Activated CD4-positive, alpha-beta T cell treated with anti-CD3 and anti-CD28 coated beads, Interleukin-2, Interleukin-4, amounts not matched to agents 100 ng/mL and 50 ng/mL, durations not matched to agents 16 hours and 8 hours (primary cell): ENCODE measurements around the gene HIF1A.
"Not testable (repeated sequence)": the region's sequence is repeated elsewhere in the genome, so short reads cannot be mapped to it uniquely, and the experiment has no call there.

ENCODE experiments used
- DNase-seq: peaks from one replicate; pipeline ENCODE4 v3.0.0-alpha.2; 2020; ENCODE audit warnings: low spot score

HIF1A gene

GRCh38 chr14:61694830-61695694, at the start of gene HIF1A:
TSS of gene HIF1A (plus strand) at chr14:61695513. CDS start at chr14:61695805, 292 bp downstream.
- peak; percentile 98 for DNase-seq

GRCh38 chr14:61646366-61647116, 48.8 kb upstream of the HIF1A start:
- no peak for DNase-seq

GRCh38 chr14:61647704-61648103, 47.6 kb upstream of the HIF1A start:
- no peak for DNase-seq

GRCh38 chr14:61648377-61648776, 46.9 kb upstream of the HIF1A start:
- no peak for DNase-seq

GRCh38 chr14:61649283-61649682, 46.0 kb upstream of the HIF1A start:
- DNase-seq = no peak

GRCh38 chr14:61651355-61651754, 44.0 kb upstream of the HIF1A start:
- DNase-seq = no peak

- no peak for DNase-seq
Observed at GRCh38 chr14:61652526-61653262, 42.6 kb upstream of the HIF1A start.

GRCh38 chr14:61653507-61653906, 41.8 kb upstream of the HIF1A start:
- DNase-seq = no peak

GRCh38 chr14:61654026-61654425, 41.3 kb upstream of the HIF1A start:
- no peak for DNase-seq

GRCh38 chr14:61655777-61656176, 39.5 kb upstream of the HIF1A start:
- DNase-seq = no peak

GRCh38 chr14:61656341-61656740, 39.0 kb upstream of the HIF1A start:
- peak; percentile 20 for DNase-seq

- not testable (repeated sequence) for DNase-seq
Observed at GRCh38 chr14:61658111-61658510, 37.2 kb upstream of the HIF1A start.

- no peak for DNase-seq
Observed at GRCh38 chr14:61659582-61659981, 35.7 kb upstream of the HIF1A start.

- peak; percentile 79 for DNase-seq
Observed at GRCh38 chr14:61661471-61662400, 33.6 kb upstream of the HIF1A start.

GRCh38 chr14:61662437-61663311, 32.6 kb upstream of the HIF1A start:
- DNase-seq = peak; percentile 95

GRCh38 chr14:61663312-61663979, 31.9 kb upstream of the HIF1A start:
- peak; percentile 49 for DNase-seq

GRCh38 chr14:61668282-61668681, 27.0 kb upstream of the HIF1A start:
- DNase-seq = no peak

- no peak for DNase-seq
Observed at GRCh38 chr14:61670576-61670975, 24.7 kb upstream of the HIF1A start.

- DNase-seq = peak; percentile 68
Observed at GRCh38 chr14:61671082-61671481, 24.2 kb upstream of the HIF1A start.

GRCh38 chr14:61672796-61673195, 22.5 kb upstream of the HIF1A start:
- no peak for DNase-seq
